K562 (cell line): ENCODE measurements around the gene MTMR3. TPM values are rescaled to one million over a fixed set of nuclear protein-coding genes. Genes with fewer than 3 reads are reported as not detected.
A peak's percentile ranks its signal among the peaks of the same experiment; 100 is the strongest.

Experiments used
- RBM34 ChIP-seq: fragments of 200-400 bp; formaldehyde crosslinking; IDR thresholded peaks from 2 replicates; pipeline ENCODE4 v1.6.1; 2018; ENCODE audit warnings: low read length, borderline replicate concordance; ENCODE audit not compliant: insufficient read depth
- SAP30 ChIP-seq: fragments of 200-600 bp; sonication (generic); IDR thresholded peaks from 2 replicates; pipeline ENCODE4 v1.6.1; 2012; ENCODE audit warnings: borderline replicate concordance, low read depth, mild to moderate bottlenecking, moderate library complexity, low read length, control low read depth, inconsistent platforms; ENCODE audit not compliant: insufficient read depth, poor library complexity, severe bottlenecking
- SPI1 ChIP-seq: IDR thresholded peaks from 2 replicates; pipeline ENCODE4 v1.6.1; 2011; ENCODE audit warnings: low read depth, low read length, control low read depth, borderline replicate concordance
- STAT5B ChIP-seq: fragments of 250-450 bp; sonication (Bioruptor Pico); IDR thresholded peaks from 2 replicates; pipeline ENCODE4 v1.8.0; 2021; ENCODE audit warnings: mild to moderate bottlenecking, inconsistent platforms
- polyA plus RNA-seq, 8 experiments: library from polyadenylated mRNA; depleted of rRNA in 4 of 8; stranded (reverse) in 5 of 8; unstranded in 3 of 8; fragments of >200 nt; fragmentation: Nextera tagmentation in 2 of 8; fragmentation: Illumina TruSeq in 1 of 8; extraction: Ambion mirVana in 2 of 8; extraction: Trizol in 1 of 8; gene quantifications; 2 replicates each; pipeline versions ENCODE4 v1.2.1 to v1.2.3, GENCODE V29; 2011 to 2014; ENCODE audit warnings: inconsistent platforms in 1 of 8, missing spikeins in 1 of 8
- total RNA-seq, 7 experiments: library from RNA; depleted of rRNA in 6 of 7; stranded (reverse); fragments of >200 nt in 6 of 7; fragmentation: Illumina TruSeq in 2 of 7; extraction: Trizol in 2 of 7; gene quantifications; 2 replicates each; pipeline versions ENCODE4 v1.2.1 to v1.2.3, GENCODE V29; 2011 to 2021; ENCODE audit warnings: low replicate concordance in 1 of 7
- TF ChIP-seq, protein P1 (sequence below): fragments of 450-650 bp; IDR thresholded peaks from 2 replicates; pipeline ENCODE4 v1.6.1; 2016; ENCODE audit warnings: mild to moderate bottlenecking, moderate library complexity
- TF ChIP-seq, protein P2 (sequence below): sonication (generic); formaldehyde crosslinking; IDR thresholded peaks from 2 replicates; pipeline ENCODE4 v1.9.0; 2022; ENCODE audit warnings: mild to moderate bottlenecking, missing genetic modification reagents
- TF ChIP-seq, protein P3 (sequence below): fragments of 150-350 bp; IDR thresholded peaks from 2 replicates; pipeline ENCODE4 v1.6.1; 2014; ENCODE audit warnings: low read depth, mild to moderate bottlenecking, low read length, borderline replicate concordance
- TF ChIP-seq, protein P4 (sequence below), 2 experiments: IDR thresholded peaks; 2 replicates each; pipeline ENCODE4 v1.6.1; 2012; ENCODE audit warnings: improper control_type of control experiment in 2 of 2, low read depth in 2 of 2, low read length in 2 of 2, borderline replicate concordance in 1 of 2

Gene MTMR3
- total and polyA plus RNA-seq, 9 of the 15 experiments (the other 6 are each of a cell fraction or from before 2014, with no cell fraction given), result 1.6 to 13.7 (median 7.9) TPM

DNA sequence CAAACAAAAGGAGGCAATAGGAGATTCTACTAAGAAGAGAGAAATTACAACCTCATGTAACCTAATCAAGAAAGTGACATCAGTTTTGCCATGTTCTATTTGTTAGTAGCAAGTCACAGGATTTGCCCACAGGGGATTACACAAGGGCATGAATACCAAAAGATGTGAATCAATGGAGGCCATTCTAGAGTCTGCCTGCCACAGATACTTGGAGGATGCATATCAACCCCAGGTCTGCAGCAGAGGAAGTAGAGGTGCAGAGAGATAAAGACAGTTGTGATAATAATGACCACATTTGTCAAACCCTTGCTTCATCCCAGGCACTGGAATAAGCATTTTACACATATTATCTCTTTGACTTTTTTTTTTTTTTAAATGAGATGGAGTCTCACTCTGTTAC, 42.5 kb upstream of the MTMR3 start (continued):
- TF ChIP-seq, protein P1, sequence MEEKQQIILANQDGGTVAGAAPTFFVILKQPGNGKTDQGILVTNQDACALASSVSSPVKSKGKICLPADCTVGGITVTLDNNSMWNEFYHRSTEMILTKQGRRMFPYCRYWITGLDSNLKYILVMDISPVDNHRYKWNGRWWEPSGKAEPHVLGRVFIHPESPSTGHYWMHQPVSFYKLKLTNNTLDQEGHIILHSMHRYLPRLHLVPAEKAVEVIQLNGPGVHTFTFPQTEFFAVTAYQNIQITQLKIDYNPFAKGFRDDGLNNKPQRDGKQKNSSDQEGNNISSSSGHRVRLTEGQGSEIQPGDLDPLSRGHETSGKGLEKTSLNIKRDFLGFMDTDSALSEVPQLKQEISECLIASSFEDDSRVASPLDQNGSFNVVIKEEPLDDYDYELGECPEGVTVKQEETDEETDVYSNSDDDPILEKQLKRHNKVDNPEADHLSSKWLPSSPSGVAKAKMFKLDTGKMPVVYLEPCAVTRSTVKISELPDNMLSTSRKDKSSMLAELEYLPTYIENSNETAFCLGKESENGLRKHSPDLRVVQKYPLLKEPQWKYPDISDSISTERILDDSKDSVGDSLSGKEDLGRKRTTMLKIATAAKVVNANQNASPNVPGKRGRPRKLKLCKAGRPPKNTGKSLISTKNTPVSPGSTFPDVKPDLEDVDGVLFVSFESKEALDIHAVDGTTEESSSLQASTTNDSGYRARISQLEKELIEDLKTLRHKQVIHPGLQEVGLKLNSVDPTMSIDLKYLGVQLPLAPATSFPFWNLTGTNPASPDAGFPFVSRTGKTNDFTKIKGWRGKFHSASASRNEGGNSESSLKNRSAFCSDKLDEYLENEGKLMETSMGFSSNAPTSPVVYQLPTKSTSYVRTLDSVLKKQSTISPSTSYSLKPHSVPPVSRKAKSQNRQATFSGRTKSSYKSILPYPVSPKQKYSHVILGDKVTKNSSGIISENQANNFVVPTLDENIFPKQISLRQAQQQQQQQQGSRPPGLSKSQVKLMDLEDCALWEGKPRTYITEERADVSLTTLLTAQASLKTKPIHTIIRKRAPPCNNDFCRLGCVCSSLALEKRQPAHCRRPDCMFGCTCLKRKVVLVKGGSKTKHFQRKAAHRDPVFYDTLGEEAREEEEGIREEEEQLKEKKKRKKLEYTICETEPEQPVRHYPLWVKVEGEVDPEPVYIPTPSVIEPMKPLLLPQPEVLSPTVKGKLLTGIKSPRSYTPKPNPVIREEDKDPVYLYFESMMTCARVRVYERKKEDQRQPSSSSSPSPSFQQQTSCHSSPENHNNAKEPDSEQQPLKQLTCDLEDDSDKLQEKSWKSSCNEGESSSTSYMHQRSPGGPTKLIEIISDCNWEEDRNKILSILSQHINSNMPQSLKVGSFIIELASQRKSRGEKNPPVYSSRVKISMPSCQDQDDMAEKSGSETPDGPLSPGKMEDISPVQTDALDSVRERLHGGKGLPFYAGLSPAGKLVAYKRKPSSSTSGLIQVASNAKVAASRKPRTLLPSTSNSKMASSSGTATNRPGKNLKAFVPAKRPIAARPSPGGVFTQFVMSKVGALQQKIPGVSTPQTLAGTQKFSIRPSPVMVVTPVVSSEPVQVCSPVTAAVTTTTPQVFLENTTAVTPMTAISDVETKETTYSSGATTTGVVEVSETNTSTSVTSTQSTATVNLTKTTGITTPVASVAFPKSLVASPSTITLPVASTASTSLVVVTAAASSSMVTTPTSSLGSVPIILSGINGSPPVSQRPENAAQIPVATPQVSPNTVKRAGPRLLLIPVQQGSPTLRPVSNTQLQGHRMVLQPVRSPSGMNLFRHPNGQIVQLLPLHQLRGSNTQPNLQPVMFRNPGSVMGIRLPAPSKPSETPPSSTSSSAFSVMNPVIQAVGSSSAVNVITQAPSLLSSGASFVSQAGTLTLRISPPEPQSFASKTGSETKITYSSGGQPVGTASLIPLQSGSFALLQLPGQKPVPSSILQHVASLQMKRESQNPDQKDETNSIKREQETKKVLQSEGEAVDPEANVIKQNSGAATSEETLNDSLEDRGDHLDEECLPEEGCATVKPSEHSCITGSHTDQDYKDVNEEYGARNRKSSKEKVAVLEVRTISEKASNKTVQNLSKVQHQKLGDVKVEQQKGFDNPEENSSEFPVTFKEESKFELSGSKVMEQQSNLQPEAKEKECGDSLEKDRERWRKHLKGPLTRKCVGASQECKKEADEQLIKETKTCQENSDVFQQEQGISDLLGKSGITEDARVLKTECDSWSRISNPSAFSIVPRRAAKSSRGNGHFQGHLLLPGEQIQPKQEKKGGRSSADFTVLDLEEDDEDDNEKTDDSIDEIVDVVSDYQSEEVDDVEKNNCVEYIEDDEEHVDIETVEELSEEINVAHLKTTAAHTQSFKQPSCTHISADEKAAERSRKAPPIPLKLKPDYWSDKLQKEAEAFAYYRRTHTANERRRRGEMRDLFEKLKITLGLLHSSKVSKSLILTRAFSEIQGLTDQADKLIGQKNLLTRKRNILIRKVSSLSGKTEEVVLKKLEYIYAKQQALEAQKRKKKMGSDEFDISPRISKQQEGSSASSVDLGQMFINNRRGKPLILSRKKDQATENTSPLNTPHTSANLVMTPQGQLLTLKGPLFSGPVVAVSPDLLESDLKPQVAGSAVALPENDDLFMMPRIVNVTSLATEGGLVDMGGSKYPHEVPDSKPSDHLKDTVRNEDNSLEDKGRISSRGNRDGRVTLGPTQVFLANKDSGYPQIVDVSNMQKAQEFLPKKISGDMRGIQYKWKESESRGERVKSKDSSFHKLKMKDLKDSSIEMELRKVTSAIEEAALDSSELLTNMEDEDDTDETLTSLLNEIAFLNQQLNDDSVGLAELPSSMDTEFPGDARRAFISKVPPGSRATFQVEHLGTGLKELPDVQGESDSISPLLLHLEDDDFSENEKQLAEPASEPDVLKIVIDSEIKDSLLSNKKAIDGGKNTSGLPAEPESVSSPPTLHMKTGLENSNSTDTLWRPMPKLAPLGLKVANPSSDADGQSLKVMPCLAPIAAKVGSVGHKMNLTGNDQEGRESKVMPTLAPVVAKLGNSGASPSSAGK, result no peak
- TF ChIP-seq RBM34 (no peak), SPI1 (peak; percentile 14; the same call in 1 of the 2 replicates), STAT5B (CRISPR knock-in tag) (no peak), SAP30 (no peak)
- TF ChIP-seq, protein P2, sequence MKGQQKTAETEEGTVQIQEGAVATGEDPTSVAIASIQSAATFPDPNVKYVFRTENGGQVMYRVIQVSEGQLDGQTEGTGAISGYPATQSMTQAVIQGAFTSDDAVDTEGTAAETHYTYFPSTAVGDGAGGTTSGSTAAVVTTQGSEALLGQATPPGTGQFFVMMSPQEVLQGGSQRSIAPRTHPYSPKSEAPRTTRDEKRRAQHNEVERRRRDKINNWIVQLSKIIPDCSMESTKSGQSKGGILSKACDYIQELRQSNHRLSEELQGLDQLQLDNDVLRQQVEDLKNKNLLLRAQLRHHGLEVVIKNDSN (CRISPR knock-in tag), result no peak
- TF ChIP-seq, protein P3, sequence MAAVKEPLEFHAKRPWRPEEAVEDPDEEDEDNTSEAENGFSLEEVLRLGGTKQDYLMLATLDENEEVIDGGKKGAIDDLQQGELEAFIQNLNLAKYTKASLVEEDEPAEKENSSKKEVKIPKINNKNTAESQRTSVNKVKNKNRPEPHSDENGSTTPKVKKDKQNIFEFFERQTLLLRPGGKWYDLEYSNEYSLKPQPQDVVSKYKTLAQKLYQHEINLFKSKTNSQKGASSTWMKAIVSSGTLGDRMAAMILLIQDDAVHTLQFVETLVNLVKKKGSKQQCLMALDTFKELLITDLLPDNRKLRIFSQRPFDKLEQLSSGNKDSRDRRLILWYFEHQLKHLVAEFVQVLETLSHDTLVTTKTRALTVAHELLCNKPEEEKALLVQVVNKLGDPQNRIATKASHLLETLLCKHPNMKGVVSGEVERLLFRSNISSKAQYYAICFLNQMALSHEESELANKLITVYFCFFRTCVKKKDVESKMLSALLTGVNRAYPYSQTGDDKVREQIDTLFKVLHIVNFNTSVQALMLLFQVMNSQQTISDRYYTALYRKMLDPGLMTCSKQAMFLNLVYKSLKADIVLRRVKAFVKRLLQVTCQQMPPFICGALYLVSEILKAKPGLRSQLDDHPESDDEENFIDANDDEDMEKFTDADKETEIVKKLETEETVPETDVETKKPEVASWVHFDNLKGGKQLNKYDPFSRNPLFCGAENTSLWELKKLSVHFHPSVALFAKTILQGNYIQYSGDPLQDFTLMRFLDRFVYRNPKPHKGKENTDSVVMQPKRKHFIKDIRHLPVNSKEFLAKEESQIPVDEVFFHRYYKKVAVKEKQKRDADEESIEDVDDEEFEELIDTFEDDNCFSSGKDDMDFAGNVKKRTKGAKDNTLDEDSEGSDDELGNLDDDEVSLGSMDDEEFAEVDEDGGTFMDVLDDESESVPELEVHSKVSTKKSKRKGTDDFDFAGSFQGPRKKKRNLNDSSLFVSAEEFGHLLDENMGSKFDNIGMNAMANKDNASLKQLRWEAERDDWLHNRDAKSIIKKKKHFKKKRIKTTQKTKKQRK, result no peak
- TF ChIP-seq, protein P4, sequence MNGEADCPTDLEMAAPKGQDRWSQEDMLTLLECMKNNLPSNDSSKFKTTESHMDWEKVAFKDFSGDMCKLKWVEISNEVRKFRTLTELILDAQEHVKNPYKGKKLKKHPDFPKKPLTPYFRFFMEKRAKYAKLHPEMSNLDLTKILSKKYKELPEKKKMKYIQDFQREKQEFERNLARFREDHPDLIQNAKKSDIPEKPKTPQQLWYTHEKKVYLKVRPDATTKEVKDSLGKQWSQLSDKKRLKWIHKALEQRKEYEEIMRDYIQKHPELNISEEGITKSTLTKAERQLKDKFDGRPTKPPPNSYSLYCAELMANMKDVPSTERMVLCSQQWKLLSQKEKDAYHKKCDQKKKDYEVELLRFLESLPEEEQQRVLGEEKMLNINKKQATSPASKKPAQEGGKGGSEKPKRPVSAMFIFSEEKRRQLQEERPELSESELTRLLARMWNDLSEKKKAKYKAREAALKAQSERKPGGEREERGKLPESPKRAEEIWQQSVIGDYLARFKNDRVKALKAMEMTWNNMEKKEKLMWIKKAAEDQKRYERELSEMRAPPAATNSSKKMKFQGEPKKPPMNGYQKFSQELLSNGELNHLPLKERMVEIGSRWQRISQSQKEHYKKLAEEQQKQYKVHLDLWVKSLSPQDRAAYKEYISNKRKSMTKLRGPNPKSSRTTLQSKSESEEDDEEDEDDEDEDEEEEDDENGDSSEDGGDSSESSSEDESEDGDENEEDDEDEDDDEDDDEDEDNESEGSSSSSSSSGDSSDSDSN (IDR thresholded peaks at IDR 0.05; ENCODE audit: borderline replicate concordance in 1 of 2, low read depth in 2 of 2, low read length in 2 of 2), result no peak
